T-helper 22 cell (primary cell): Measurements from ENCODE around the gene GLI3.

Experiments
- DNase-seq: peaks from one replicate; pipeline ENCODE4 v3.0.0-alpha.2; 2020; ENCODE audit warnings: low read depth

Gene GLI3

GRCh38 chr7:42143711-42144600 is 93.1 kb downstream of the GLI3 start:
- DNase-seq = no peak

- DNase-seq = no peak
These were observed 94.9 kb downstream of the GLI3 start for GRCh38 chr7:42142089-42142488.

DNA sequence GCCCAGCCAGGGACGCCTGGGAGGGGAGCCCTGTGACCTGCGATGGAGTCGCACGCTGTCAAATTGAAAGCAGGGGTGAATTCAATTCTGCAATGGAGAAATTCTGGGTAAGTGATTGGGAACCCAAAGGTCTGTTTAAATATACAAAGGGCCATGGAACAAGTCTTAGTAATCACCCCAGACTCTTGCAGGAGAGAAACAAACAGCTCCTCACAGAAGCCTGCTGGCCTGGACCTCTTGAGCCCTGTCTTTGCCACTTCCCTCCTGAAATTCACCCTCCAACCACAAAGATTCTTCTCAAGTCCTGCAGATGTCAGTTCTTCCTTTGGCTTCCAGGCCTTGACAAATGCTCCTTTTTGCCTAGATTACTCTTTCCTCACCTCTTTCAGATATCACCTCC is 97.3 kb downstream of the GLI3 start:
- DNase-seq = no peak

DNA sequence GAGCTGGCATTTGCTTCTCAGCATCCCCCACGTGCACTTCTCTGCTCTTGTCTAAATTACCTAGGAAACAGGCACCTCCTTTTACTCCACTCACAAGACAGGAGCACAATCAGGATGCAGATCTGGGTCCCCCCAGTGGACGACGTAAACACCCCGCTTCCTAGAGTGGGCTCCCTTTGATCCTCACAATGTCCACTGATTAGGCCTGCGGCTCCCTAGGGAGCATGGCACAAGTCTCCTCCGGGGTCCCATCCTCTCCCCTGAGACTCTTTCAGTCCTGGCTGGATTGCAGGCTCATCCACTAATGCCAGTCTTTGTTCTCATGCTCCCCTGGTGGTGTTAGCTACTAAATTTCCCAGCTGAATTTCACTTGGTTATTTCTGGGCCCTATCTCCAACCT is 98.3 kb downstream of the GLI3 start:
- no peak for DNase-seq

GRCh38 chr7:42137941-42138340 is 99.1 kb downstream of the GLI3 start:
- no peak for DNase-seq

DNA sequence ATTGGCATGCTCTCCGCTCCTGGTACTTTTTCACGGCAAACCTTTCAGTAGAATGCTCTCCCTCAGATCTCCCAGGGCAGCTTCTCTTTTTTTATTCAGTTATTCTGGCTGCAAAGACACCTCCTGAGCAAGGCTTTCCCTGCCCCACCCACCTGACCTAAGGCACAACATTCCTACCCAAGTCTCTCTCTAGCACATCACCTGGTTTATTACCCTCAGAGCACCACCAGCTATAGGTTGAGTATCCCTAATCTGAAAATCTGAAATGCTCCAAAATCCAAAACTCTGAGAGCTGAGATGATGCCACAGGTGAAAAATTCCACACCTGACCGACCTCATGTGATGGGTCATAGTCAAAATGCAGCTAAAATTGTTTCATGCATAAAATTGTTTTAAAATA is 99.6 kb downstream of the GLI3 start:
- DNase-seq = no peak

DNA sequence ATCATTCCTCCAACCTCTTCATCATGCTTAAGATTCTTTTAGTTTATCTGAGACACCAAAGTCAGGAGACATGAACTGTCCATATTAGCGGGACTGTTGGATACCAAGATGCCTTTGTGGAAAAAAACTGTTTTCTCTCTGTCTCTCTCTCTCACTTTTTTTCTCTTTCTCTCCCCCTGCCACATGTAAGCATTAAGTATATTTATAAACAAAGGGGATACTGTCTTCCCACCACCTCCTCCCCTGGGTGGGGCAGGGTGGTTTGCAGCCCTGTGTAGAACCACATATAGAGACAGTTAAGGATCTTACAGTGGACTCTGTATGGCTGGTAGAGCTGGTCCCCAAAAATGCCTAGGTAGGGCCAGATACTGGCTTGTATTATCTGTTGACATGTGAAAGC is 101.3 kb downstream of the GLI3 start:
- no peak for DNase-seq

- no peak for DNase-seq
These were observed 102.6 kb downstream of the GLI3 start for GRCh38 chr7:42134276-42134876.

DNA sequence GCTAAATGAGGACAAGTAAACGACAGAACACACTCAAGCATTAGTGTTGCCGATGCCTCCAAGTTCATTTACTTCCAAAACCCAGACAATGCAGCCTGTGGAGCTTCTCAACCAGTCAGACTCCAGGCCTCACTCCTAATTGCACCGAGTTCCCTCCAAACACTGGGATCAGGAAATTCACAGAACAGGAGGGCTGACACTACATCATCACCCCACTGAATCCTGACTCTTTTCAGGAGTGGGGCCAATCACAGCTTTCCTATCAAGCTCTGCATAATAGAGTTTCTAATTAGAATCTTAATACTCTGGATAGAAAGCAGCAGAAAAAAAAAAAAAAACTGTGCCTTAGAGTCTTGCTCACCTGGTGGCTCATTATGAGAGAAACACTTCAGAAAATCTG is 103.7 kb downstream of the GLI3 start:
- no peak for DNase-seq

GRCh38 chr7:42128703-42129102 is 108.3 kb downstream of the GLI3 start:
- DNase-seq = no peak

DNA sequence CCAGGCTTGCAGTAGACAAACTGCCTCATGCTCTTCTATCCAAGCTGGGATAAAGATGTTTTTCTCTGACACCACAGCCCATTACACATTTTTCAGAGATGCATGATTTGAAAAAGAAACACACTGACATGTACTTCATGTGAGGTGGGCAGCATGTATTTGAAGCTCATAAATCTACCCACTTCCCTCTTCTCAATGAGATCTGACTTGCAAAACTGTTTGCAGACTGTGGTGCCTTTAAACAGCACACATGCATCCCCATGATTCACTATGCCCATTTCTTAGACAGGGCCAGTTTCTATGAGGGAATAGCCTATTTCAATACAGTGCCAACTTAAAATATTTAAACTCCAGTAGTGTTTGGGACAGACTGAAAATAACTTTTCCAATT is 109.8 kb downstream of the GLI3 start:
- no peak for DNase-seq

GRCh38 chr7:42126475-42127231 is 110.4 kb downstream of the GLI3 start:
- DNase-seq = no peak

GRCh38 chr7:42125321-42125720 is 111.7 kb downstream of the GLI3 start:
- no peak for DNase-seq

GRCh38 chr7:42123716-42124115 is 113.3 kb downstream of the GLI3 start:
- DNase-seq = no peak

DNA sequence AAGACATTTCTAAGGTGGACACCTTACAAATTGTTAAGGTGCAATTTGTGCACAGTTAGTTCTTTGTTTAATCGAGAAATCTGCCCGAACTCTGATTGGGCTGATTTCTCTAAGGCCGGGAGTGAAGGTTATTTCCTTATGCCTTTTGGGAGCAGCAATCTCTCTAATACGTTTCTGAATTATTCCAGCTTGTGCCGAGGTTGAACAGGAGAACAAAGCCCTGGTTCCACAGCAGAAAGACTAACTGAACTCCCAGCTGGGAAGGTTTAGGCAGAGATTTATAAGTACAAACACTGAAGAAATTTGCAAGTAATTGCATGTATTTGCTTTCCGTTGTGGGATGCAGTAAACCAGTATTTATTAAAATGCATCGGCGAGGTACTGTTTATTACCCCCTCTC is 116.8 kb downstream of the GLI3 start:
- no peak for DNase-seq

DNA sequence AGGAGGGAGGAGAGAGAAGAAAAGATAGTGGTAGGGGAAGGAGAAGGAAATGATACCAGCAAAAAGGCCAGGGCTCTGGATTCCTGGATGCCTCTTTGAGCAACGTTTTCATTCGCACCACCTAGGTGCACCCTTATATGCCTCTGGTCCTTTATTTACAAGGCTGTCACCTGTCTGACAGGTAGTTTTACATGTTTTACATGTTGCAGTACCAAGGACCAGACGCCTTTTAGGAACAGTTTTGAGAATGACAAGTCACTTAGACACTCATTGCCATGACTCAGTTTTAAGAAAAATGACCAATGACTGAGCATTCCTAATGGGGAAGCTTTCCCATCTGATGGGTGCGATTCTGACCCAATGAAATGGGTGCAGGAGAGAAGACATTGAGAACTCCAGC is 119.8 kb downstream of the GLI3 start:
- no peak for DNase-seq

DNA sequence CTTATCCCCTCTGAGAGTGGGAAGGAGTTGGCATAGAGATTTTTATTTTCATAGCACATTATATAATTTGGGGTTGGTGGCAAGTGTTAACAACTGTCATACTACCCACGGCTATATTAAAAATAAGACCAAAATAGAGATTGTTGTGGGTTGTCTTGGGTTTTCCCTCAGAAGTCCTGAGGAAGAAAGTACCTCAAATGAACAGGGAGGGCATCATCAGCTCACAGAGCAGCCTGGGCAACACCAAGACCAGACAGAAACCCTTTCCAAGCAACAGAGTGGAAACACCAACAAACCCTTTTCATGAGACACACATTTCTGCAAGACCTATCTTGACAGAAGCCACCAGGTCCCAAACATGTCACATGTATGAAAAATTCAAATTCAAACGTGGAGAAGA is 121.2 kb downstream of the GLI3 start:
- DNase-seq = no peak

DNA sequence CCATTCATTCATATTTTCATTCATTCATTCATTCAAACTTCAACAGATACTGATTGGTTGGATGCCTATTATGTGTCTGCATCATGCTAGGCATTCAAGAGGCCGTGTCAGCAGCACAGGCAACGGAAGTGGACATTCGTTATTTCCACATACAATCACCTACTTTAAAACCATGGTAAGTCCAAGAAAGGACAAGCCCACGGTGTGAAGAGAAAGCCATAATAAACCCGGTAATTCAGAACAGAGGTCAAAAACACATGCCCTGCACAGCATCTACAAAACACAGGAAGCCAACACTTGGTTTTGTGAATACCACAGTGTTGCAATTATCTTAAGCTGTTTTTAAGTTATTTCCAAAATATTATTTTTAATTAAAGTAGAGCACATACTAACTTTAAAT is 126.7 kb downstream of the GLI3 start:
- DNase-seq = no peak

DNA sequence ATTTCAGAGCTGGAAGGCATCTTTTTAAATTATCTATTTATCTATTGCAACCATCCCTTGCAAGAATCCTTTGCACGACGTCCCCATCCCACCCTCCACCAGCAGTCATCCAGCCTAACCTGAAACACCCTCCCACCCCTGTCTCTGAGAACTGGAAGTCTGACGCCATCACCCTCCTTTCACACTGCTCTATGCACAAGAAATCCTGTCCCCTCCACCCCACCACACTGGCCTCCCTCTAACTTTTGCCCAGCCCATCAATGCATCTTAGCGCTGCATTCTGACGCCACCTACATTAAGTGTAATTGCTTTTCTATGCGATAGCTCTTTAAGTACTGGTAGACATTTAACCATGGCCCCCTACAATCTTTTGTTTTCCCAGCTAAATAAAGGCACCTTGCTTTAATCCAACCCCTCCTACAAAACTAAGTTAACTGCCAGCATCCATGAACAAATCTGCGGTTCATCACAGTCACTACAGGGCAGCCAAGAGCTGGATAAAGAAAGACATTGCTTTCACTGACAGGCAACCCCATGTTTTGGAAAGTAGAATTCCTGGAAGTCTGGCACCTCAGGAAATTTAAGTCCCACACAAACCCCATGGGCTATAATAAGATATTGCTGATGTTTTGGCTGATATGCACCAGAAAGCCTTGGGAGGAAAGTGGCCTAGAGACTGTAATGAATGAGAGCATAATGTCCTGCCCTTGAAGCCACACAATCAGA is 128.0 kb downstream of the GLI3 start:
- DNase-seq = no peak

DNA sequence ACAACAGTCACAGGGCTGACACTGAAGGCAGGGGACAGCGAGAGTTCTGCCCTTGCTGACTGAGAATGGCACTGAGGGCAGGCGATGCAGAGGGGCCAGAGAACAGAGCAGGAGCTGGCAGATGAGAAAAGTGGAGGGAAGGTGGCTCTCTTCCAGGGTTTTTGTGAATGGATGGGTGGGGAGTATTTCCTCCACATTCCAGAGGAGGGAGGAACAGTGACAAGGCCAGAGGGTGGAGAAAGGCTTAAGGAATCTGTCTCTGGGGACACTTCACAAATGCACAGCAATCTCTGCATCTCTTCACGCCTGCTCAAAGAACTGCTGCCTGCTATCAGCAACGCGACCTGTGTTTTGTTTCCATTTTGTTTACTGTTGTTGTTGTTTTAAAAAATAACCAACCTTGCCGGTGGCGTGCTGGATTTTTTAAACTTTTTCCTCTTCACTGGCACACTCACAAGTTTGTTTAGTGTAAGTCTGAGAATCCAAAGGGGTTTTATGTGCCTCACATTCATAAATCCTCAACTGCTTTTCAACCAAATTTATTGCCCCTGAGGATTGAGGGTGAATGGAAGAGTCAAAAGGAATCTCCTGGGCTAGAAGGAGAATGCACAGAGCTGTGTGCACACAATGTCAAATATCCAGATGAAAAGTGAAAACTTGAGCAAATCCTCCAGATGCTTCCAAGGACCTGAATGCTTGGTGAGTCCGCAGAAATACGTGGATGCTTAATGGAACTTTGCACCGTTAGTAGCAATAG is 129.3 kb downstream of the GLI3 start:
- DNase-seq = no peak

DNA sequence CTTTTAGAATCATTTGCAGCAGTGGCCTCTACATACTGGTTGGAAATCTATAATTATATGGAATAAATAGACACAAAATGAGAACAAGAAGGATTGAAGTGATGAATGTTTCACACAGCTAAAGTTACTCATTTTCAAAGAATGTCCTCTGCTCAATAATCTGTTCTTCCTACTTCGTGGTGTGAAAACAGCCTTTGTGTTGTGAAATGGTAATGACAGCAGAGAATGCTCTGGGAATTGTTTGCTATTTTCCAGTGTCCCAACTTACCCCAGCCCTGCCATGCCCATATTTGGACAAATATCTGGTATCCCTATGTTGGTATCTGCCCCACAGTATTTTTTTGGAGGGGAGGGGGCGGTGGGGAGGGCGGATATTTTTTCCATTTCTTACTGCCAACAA is 130.4 kb downstream of the GLI3 start:
- DNase-seq = no peak
